Liver (tissue), 9 donors: Measurements from ENCODE around the gene GPR15. TPM values are rescaled to one million over a fixed set of nuclear protein-coding genes. Genes with fewer than 3 reads are reported as not detected.
"Not testable (repeated sequence)": the region's sequence is repeated elsewhere in the genome, so short reads cannot be mapped to it uniquely, and the experiment has no call there.

Experiments
- DNase-seq: peaks from one replicate; pipeline ENCODE4 v3.0.0-alpha.2; 2017; ENCODE audit warnings: low spot score
- H3K27ac ChIP-seq, 2 donors: one replicate each; pipeline ENCODE4 v1.7.0; 2013; ENCODE audit warnings: inconsistent platforms in 2 of 2, low read length in 2 of 2, control low read depth in 1 of 2, low read depth in 1 of 2, mild to moderate bottlenecking in 1 of 2
- H3K27me3 ChIP-seq, 4 donors: one replicate each; pipeline versions ENCODE4 v1.6.1 to v1.7.0; 2013; ENCODE audit warnings: low read length in 3 of 4, inconsistent platforms in 1 of 4, mild to moderate bottlenecking in 1 of 4, moderate library complexity in 1 of 4; ENCODE audit not compliant: control insufficient read depth in 4 of 4, insufficient read depth in 4 of 4
- H3K36me3 ChIP-seq, 4 donors: one replicate each; pipeline versions ENCODE4 v1.6.1 to v1.7.0; 2013; ENCODE audit warnings: low read length in 3 of 4, mild to moderate bottlenecking in 3 of 4, low read depth in 1 of 4, moderate library complexity in 1 of 4; ENCODE audit not compliant: control insufficient read depth in 4 of 4, insufficient read depth in 3 of 4
- H3K4me1 ChIP-seq, 4 donors: one replicate each; pipeline versions ENCODE4 v1.6.1 to v1.7.0; 2013; ENCODE audit warnings: low read length in 3 of 4, mild to moderate bottlenecking in 3 of 4, moderate library complexity in 1 of 4; ENCODE audit not compliant: control insufficient read depth in 4 of 4, insufficient read depth in 4 of 4
- H3K4me3 ChIP-seq, 3 donors: one replicate each; pipeline versions ENCODE4 v1.6.1 to v1.7.0; 2013; ENCODE audit warnings: low read length in 3 of 3, control low read depth in 1 of 3, low read depth in 1 of 3, mild to moderate bottlenecking in 1 of 3
- H3K9ac ChIP-seq, 2 donors: one replicate each; pipeline ENCODE4 v1.7.0; 2013; ENCODE audit warnings: low read length in 2 of 2, mild to moderate bottlenecking in 2 of 2, moderate library complexity in 2 of 2, control low read depth in 1 of 2, low read depth in 1 of 2
- H3K9me3 ChIP-seq, 4 donors: one replicate each; pipeline versions ENCODE4 v1.6.1 to v1.7.0; 2013; ENCODE audit warnings: low read length in 3 of 4; ENCODE audit not compliant: control insufficient read depth in 4 of 4
- EGR1 ChIP-seq, 2 donors: IDR thresholded peaks; 2 replicates each; pipeline ENCODE4 v1.6.1; 2016 to 2018; ENCODE audit warnings: antibody characterized with exemption in 2 of 2, low read depth in 2 of 2
- FOXA1 ChIP-seq: IDR thresholded peaks from 2 replicates; pipeline ENCODE4 v1.6.1; 2016; ENCODE audit warnings: antibody characterized with exemption
- FOXA2 ChIP-seq: IDR thresholded peaks from 2 replicates; pipeline ENCODE4 v1.6.1; 2016; ENCODE audit warnings: antibody characterized with exemption
- GABPA ChIP-seq, 2 donors: IDR thresholded peaks in 1 of 2; conservative IDR thresholded peaks in 1 of 2; 2 replicates each; pipeline ENCODE4 v1.6.1; 2016; ENCODE audit warnings: antibody characterized with exemption in 2 of 2, mild to moderate bottlenecking in 1 of 2, moderate library complexity in 1 of 2
- HNF4A ChIP-seq, 2 donors: conservative IDR thresholded peaks; 2 replicates each; pipeline ENCODE4 v1.6.1; 2016; ENCODE audit warnings: antibody characterized with exemption in 2 of 2, mild to moderate bottlenecking in 2 of 2
- HNF4G ChIP-seq: IDR thresholded peaks from 2 replicates; pipeline ENCODE4 v1.6.1; 2016; ENCODE audit warnings: antibody characterized with exemption
- JUND ChIP-seq, 2 donors: IDR thresholded peaks; 2 replicates each; pipeline ENCODE4 v1.6.1; 2016; ENCODE audit warnings: antibody characterized with exemption in 2 of 2
- NR2F2 ChIP-seq: IDR thresholded peaks from 2 replicates; pipeline ENCODE4 v1.6.1; 2016; ENCODE audit warnings: antibody characterized with exemption
- RAD21 ChIP-seq, 2 donors: IDR thresholded peaks; 2 replicates each; pipeline ENCODE4 v1.6.1; 2016; ENCODE audit warnings: antibody characterized with exemption in 2 of 2, mild to moderate bottlenecking in 2 of 2
- RXRA ChIP-seq, 2 donors: IDR thresholded peaks; 2 replicates each; pipeline ENCODE4 v1.6.1; 2017 to 2018; ENCODE audit warnings: antibody characterized with exemption in 2 of 2, mild to moderate bottlenecking in 1 of 2
- SP1 ChIP-seq: IDR thresholded peaks from 2 replicates; pipeline ENCODE4 v1.6.1; 2018; ENCODE audit warnings: antibody characterized with exemption, mild to moderate bottlenecking
- TAF1 ChIP-seq: conservative IDR thresholded peaks from 2 replicates; pipeline ENCODE4 v1.6.1; 2016; ENCODE audit warnings: antibody characterized with exemption, mild to moderate bottlenecking
- YY1 ChIP-seq: IDR thresholded peaks from 2 replicates; pipeline ENCODE4 v1.6.1; 2016; ENCODE audit warnings: antibody characterized with exemption, mild to moderate bottlenecking
- WGBS: extraction: QIAGEN DNeasy Blood & Tissue Kit; methylation state at CpG from one replicate; pipeline ENCODE4 v1.1.7; 2013; 5-methylcytosine and 5-hydroxymethylcytosine counted together
- polyA plus RNA-seq, 2 donors: library from polyadenylated mRNA; stranded (reverse) in 1 of 2; unstranded in 1 of 2; fragments of 200-250 nt in 1 of 2; fragments of >200 nt in 1 of 2; fragmentation: Nextera tagmentation in 1 of 2; extraction: Ambion mirVana in 1 of 2; gene quantifications; one replicate each; pipeline versions ENCODE4 v1.2.1 to v1.2.3, GENCODE V29; 2013 to 2015
- total RNA-seq, 2 donors: library from RNA; depleted of rRNA; stranded (reverse); fragments of >200 nt; gene quantifications; one replicate each; pipeline ENCODE4 v1.2.3, GENCODE V29; 2014
- TF ChIP-seq, protein P1 (sequence below): IDR thresholded peaks from 2 replicates; pipeline ENCODE4 v1.6.1; 2016; ENCODE audit warnings: antibody characterized with exemption
- TF ChIP-seq, protein P2 (sequence below): IDR thresholded peaks from 2 replicates; pipeline ENCODE4 v1.6.1; 2016; ENCODE audit warnings: antibody characterized with exemption, mild to moderate bottlenecking
- TF ChIP-seq, protein P3 (sequence below): fragments of 150-350 bp; IDR thresholded peaks from 2 replicates; pipeline ENCODE4 v1.5.1; 2017; ENCODE audit warnings: improper control_type of control experiment, low read depth, low read length; ENCODE audit not compliant: missing input control
- TF ChIP-seq, protein P4 (sequence below): IDR thresholded peaks from 2 replicates; pipeline ENCODE4 v1.6.1; 2016; ENCODE audit warnings: antibody characterized with exemption
- TF ChIP-seq, protein P5 (sequence below): IDR thresholded peaks from 2 replicates; pipeline ENCODE4 v1.6.1; 2016; ENCODE audit warnings: antibody characterized with exemption
- donor health status: healthy.
- donor health status: healthy.
- donor health status: healthy.
- donor health status: healthy.
- donor health status: healthy.

GPR15 gene
- total and polyA plus RNA-seq, 4 donors: 0.08 to 0.10 TPM; not detected in 2

DNA sequence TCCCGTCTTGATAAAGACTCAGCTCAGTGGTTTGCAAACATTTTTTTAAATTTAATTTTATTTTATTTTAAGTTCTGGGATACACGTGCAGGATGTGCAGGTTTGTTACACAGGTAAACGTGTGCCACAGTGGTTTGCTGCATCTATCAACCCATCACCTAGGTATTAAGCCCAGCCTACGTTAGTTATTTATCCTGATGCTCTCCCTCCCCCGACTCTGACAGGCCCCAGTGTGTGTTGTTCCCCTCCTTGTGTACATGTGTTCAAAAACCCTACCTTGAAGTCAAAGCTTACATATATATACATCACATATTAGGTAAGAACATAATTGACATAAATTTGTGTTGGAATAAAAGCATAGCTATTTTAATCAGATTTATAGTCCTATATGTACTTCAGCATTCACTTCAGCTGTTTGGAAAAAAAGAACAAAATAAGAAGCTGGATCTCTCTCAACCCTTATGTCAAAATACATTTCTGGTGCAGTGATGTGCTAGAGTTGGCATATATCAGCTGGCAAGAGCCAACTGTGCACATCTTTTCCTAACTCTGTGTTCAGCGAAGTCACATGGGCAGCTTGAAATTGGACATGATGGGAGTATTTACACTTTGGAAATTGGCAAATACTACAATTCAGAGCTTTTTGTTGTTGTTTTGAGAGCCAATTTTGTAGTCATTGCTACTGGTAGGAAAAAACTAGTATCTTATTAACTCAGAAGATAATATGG, 26.5 kb downstream of the GPR15 start:
- H3K4me3 ChIP-seq: no peak overlapping the region
- 80% methylated on average over 6 of the region's 6 CpGs for WGBS
- H3K27ac ChIP-seq: no peak overlapping the region

DNA sequence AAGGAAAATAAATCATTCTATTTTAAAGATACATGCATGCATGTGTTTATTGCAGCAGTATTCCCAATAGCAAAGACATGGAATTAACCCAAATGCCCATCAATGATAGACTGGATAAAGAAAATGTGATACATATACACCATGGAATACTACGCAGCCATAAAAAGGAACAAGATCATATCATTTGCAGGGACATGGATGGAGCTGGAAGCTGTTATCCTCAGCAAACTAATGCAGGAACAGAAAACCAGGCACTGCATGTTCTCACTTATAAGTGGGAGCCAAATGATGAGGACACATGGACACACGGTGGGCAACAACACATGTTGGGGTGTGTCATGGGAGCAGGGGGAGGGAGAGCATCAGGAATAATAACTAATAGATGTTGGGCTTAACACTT, 28.0 kb downstream of the GPR15 start:
- not testable (repeated sequence) for H3K9me3 ChIP-seq, H3K4me1 ChIP-seq, H3K36me3 ChIP-seq, H3K4me3 ChIP-seq, H3K27me3 ChIP-seq, DNase-seq, H3K9ac ChIP-seq, H3K27ac ChIP-seq
- 97% methylated on average over 2 of the region's 2 CpGs for WGBS

More for the DNA sequence above, 26.5 kb downstream of the GPR15 start:
- TF ChIP-seq, protein P1, sequence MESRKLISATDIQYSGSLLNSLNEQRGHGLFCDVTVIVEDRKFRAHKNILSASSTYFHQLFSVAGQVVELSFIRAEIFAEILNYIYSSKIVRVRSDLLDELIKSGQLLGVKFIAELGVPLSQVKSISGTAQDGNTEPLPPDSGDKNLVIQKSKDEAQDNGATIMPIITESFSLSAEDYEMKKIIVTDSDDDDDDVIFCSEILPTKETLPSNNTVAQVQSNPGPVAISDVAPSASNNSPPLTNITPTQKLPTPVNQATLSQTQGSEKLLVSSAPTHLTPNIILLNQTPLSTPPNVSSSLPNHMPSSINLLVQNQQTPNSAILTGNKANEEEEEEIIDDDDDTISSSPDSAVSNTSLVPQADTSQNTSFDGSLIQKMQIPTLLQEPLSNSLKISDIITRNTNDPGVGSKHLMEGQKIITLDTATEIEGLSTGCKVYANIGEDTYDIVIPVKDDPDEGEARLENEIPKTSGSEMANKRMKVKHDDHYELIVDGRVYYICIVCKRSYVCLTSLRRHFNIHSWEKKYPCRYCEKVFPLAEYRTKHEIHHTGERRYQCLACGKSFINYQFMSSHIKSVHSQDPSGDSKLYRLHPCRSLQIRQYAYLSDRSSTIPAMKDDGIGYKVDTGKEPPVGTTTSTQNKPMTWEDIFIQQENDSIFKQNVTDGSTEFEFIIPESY: no peak
- no peak for TF ChIP-seq SP1
- TF ChIP-seq NR2F2: no peak
- no peak for TF ChIP-seq RXRA (IDR thresholded peaks at IDR 0.05)
- TF ChIP-seq, protein P2, sequence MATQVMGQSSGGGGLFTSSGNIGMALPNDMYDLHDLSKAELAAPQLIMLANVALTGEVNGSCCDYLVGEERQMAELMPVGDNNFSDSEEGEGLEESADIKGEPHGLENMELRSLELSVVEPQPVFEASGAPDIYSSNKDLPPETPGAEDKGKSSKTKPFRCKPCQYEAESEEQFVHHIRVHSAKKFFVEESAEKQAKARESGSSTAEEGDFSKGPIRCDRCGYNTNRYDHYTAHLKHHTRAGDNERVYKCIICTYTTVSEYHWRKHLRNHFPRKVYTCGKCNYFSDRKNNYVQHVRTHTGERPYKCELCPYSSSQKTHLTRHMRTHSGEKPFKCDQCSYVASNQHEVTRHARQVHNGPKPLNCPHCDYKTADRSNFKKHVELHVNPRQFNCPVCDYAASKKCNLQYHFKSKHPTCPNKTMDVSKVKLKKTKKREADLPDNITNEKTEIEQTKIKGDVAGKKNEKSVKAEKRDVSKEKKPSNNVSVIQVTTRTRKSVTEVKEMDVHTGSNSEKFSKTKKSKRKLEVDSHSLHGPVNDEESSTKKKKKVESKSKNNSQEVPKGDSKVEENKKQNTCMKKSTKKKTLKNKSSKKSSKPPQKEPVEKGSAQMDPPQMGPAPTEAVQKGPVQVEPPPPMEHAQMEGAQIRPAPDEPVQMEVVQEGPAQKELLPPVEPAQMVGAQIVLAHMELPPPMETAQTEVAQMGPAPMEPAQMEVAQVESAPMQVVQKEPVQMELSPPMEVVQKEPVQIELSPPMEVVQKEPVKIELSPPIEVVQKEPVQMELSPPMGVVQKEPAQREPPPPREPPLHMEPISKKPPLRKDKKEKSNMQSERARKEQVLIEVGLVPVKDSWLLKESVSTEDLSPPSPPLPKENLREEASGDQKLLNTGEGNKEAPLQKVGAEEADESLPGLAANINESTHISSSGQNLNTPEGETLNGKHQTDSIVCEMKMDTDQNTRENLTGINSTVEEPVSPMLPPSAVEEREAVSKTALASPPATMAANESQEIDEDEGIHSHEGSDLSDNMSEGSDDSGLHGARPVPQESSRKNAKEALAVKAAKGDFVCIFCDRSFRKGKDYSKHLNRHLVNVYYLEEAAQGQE: no peak
- TF ChIP-seq EGR1 (IDR thresholded peaks at IDR 0.05; ENCODE audit: low read depth in 2 of 2): no peak
- TF ChIP-seq, protein P3, sequence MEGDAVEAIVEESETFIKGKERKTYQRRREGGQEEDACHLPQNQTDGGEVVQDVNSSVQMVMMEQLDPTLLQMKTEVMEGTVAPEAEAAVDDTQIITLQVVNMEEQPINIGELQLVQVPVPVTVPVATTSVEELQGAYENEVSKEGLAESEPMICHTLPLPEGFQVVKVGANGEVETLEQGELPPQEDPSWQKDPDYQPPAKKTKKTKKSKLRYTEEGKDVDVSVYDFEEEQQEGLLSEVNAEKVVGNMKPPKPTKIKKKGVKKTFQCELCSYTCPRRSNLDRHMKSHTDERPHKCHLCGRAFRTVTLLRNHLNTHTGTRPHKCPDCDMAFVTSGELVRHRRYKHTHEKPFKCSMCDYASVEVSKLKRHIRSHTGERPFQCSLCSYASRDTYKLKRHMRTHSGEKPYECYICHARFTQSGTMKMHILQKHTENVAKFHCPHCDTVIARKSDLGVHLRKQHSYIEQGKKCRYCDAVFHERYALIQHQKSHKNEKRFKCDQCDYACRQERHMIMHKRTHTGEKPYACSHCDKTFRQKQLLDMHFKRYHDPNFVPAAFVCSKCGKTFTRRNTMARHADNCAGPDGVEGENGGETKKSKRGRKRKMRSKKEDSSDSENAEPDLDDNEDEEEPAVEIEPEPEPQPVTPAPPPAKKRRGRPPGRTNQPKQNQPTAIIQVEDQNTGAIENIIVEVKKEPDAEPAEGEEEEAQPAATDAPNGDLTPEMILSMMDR: no peak
- TF ChIP-seq HNF4G: no peak
- TF ChIP-seq YY1: no peak
- no peak for TF ChIP-seq GABPA (IDR thresholded peaks at IDR 0.05 in 1 of 2, conservative IDR thresholded peaks at IDR 0.05 in 1 of 2)
- no peak for TF ChIP-seq FOXA2
- TF ChIP-seq, protein P4, sequence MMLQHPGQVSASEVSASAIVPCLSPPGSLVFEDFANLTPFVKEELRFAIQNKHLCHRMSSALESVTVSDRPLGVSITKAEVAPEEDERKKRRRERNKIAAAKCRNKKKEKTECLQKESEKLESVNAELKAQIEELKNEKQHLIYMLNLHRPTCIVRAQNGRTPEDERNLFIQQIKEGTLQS: no peak
- TF ChIP-seq, protein P5, sequence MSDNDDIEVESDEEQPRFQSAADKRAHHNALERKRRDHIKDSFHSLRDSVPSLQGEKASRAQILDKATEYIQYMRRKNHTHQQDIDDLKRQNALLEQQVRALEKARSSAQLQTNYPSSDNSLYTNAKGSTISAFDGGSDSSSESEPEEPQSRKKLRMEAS: no peak
- TF ChIP-seq TAF1: no peak
- no peak for TF ChIP-seq JUND (IDR thresholded peaks at IDR 0.05)
- no peak for TF ChIP-seq FOXA1
- TF ChIP-seq RAD21 (IDR thresholded peaks at IDR 0.05): no peak
- no peak for TF ChIP-seq HNF4A (conservative IDR thresholded peaks at IDR 0.05)
- H3K27me3 ChIP-seq: no peaks in the 10 kb centered on the region
- DNase-seq: no peak
- no peaks in the 10 kb centered on the region for H3K36me3 ChIP-seq
- no peaks in the 10 kb centered on the region for H3K4me1 ChIP-seq
- H3K9me3 ChIP-seq: no peaks in the 10 kb centered on the region
- H3K9ac ChIP-seq: no peak overlapping the region
